Measurements from ENCODE around the gene FILIP1L.

DNA sequence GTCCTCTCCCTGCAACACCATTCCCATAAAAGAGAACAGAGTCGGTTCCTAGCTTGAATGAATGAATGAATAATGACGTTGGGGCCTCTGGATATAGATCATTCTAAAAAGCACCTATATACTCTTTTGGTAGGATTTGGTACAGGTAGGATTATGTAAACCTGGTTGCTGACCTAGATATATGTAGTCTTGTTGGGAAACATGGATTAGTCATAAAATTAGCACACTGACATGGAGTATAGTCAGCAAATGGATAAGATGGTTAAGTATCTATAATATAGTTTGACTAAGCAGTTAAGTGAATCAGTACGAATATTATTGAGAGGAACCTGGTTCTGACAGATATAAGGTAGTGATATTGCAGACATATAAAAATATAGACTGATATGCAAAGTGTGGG is 142.5 kb downstream of the FILIP1L start:
- TF ChIP-seq, protein P1, sequence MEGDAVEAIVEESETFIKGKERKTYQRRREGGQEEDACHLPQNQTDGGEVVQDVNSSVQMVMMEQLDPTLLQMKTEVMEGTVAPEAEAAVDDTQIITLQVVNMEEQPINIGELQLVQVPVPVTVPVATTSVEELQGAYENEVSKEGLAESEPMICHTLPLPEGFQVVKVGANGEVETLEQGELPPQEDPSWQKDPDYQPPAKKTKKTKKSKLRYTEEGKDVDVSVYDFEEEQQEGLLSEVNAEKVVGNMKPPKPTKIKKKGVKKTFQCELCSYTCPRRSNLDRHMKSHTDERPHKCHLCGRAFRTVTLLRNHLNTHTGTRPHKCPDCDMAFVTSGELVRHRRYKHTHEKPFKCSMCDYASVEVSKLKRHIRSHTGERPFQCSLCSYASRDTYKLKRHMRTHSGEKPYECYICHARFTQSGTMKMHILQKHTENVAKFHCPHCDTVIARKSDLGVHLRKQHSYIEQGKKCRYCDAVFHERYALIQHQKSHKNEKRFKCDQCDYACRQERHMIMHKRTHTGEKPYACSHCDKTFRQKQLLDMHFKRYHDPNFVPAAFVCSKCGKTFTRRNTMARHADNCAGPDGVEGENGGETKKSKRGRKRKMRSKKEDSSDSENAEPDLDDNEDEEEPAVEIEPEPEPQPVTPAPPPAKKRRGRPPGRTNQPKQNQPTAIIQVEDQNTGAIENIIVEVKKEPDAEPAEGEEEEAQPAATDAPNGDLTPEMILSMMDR (conservative IDR thresholded peaks at IDR 0.05; ENCODE audit: low read length): no peak
- no peak for TF ChIP-seq EZH2phosphoT487 (IDR thresholded peaks at IDR 0.05; ENCODE audit: borderline replicate concordance, low read depth, low read length)
